Fibroblast of lung (primary cell): ENCODE measurements around the gene NKAIN1. TPM values are rescaled to one million over a fixed set of nuclear protein-coding genes. Genes with fewer than 3 reads are reported as not detected.
"Not testable (repeated sequence)": the region's sequence is repeated elsewhere in the genome, so short reads cannot be mapped to it uniquely, and the experiment has no call there.

Experiments used
- DNase-seq, 2 donors: peaks; one replicate each; pipeline versions ENCODE4 v3.0.0 to v3.0.0-alpha.2; 2010; ENCODE audit warnings: low read depth in 2 of 2
- H2AFZ ChIP-seq: 2 replicates; pipeline ENCODE4 v1.5.1; 2012; ENCODE audit warnings: low read length, control low read depth, inconsistent platforms
- H3K27ac ChIP-seq: 2 replicates; pipeline ENCODE4 v1.5.1; 2011; ENCODE audit warnings: low read length, control low read depth; ENCODE audit not compliant: insufficient read depth
- H3K27me3 ChIP-seq: 2 replicates; pipeline ENCODE4 v1.5.1; 2011; ENCODE audit warnings: mild to moderate bottlenecking, low read length; ENCODE audit not compliant: control insufficient read depth, insufficient read depth
- H3K36me3 ChIP-seq: 2 replicates; pipeline ENCODE4 v1.5.1; 2011; ENCODE audit warnings: low read length; ENCODE audit not compliant: control insufficient read depth, insufficient read depth
- H3K4me1 ChIP-seq: 2 replicates; pipeline ENCODE4 v1.5.1; 2011; ENCODE audit warnings: low read length; ENCODE audit not compliant: control insufficient read depth, insufficient read depth; ENCODE audit errors: extremely low read depth
- H3K4me2 ChIP-seq: 2 replicates; pipeline ENCODE4 v1.5.1; 2011; ENCODE audit warnings: low read length, control low read depth; ENCODE audit not compliant: insufficient read depth; ENCODE audit errors: extremely low read depth
- H3K4me3 ChIP-seq, 4 experiments: fragments of 200-600 bp in 1 of 4; sonication (generic) in 1 of 4; replicated peaks in 1 of 4; 2 replicates each; pipeline ENCODE4 v1.5.1; 2011 to 2016; ENCODE audit warnings: low read length in 4 of 4, low read depth in 3 of 4, mild to moderate bottlenecking in 3 of 4, control low read depth in 2 of 4, inconsistent platforms in 1 of 4, mixed read lengths in 1 of 4; ENCODE audit not compliant: insufficient read depth in 1 of 4; ENCODE audit errors: control extremely low read depth in 1 of 4
- H3K79me2 ChIP-seq: 2 replicates; pipeline ENCODE4 v1.5.1; 2012; ENCODE audit warnings: mild to moderate bottlenecking, low read length, inconsistent platforms; ENCODE audit not compliant: control insufficient read depth, insufficient read depth
- H3K9ac ChIP-seq: 2 replicates; pipeline ENCODE4 v1.5.1; 2011; ENCODE audit warnings: mild to moderate bottlenecking, low read length, control low read depth; ENCODE audit not compliant: insufficient read depth
- H3K9me3 ChIP-seq: 2 replicates; pipeline ENCODE4 v1.5.1; 2012; ENCODE audit warnings: low read depth, low read length; ENCODE audit not compliant: control insufficient read depth, insufficient read depth
- H4K20me1 ChIP-seq: 2 replicates; pipeline ENCODE4 v1.5.1; 2011; ENCODE audit warnings: low read length; ENCODE audit not compliant: control insufficient read depth, insufficient read depth; ENCODE audit errors: extremely low read depth
- CTCF ChIP-seq, 2 donors: IDR thresholded peaks in 1 of 2; conservative IDR thresholded peaks in 1 of 2; 1 replicate in 1 of 2; 2 replicates in 1 of 2; pipeline ENCODE4 v1.5.1; 2011 to 2012; ENCODE audit warnings: low read length in 2 of 2, control low read depth in 1 of 2, inconsistent platforms in 1 of 2, low read depth in 1 of 2, mild to moderate bottlenecking in 1 of 2
- EZH2 ChIP-seq: IDR thresholded peaks from 2 replicates; pipeline ENCODE4 v1.5.1; 2012; ENCODE audit warnings: low read length, control low read depth, mild to moderate bottlenecking; ENCODE audit errors: missing control alignments
- polyA plus RNA-seq, 2 donors: library from polyadenylated mRNA; depleted of rRNA in 1 of 2; stranded (reverse) in 1 of 2; unstranded in 1 of 2; fragments of >200 nt; gene quantifications; 2 replicates each; pipeline ENCODE4 v1.2.1, GENCODE V29; 2011 to 2012; ENCODE audit warnings: missing spikeins in 1 of 2
- total RNA-seq: library from RNA; depleted of rRNA; stranded (reverse); fragments of >200 nt; gene quantifications from 2 replicates; pipeline ENCODE4 v1.2.1, GENCODE V29; 2014

The NKAIN1 gene
- total and polyA plus RNA-seq, 2 donors (not counting 1 experiment from before 2014, with no cell fraction given) = 0.07 to 0.17 TPM

- H3K9me3 ChIP-seq = no peaks in the 10 kb centered on the region
- H4K20me1 ChIP-seq = no peaks in the 10 kb centered on the region
- no peak overlapping the region for H3K4me2 ChIP-seq
- TF ChIP-seq EZH2 (no peak), CTCF (conservative IDR thresholded peaks at IDR 0.05 in 1 of 2, IDR thresholded peaks at IDR 0.05 in 1 of 2; ENCODE audit: low read depth in 1 of 2, low read length in 2 of 2) (no peak)
- no peak overlapping the region for H3K4me3 ChIP-seq
- no peak overlapping the region for H3K27ac ChIP-seq
- no peak overlapping the region for H2AFZ ChIP-seq
- no peak overlapping the region for H3K9ac ChIP-seq
- H3K4me1 ChIP-seq = no peaks in the 10 kb centered on the region
- no peak for DNase-seq
- no peaks in the 10 kb centered on the region for H3K27me3 ChIP-seq
- peaks cover 9% of the 10 kb centered on the region for H3K36me3 ChIP-seq
- H3K79me2 ChIP-seq = no peaks in the 10 kb centered on the region
These were observed 25.2 kb upstream of the NKAIN1 start for GRCh38 chr1:31264790-31265386.

GRCh38 chr1:31263408-31263807 lies 23.7 kb upstream of the NKAIN1 start:
- DNase-seq = no peak
- H4K20me1 ChIP-seq = no peaks in the 10 kb centered on the region
- H3K4me3 ChIP-seq = no peak overlapping the region
- H3K4me2 ChIP-seq = no peak overlapping the region
- no peak overlapping the region for H3K9ac ChIP-seq
- no peak overlapping the region for H3K27ac ChIP-seq
- TF ChIP-seq CTCF (conservative IDR thresholded peaks at IDR 0.05 in 1 of 2, IDR thresholded peaks at IDR 0.05 in 1 of 2; ENCODE audit: low read depth in 1 of 2, low read length in 2 of 2) (no peak), EZH2 (no peak)
- H3K4me1 ChIP-seq = no peaks in the 10 kb centered on the region
- no peak overlapping the region for H2AFZ ChIP-seq
- no peaks in the 10 kb centered on the region for H3K9me3 ChIP-seq
- H3K79me2 ChIP-seq = no peaks in the 10 kb centered on the region
- H3K36me3 ChIP-seq = peaks cover 7% of the 10 kb centered on the region
- H3K27me3 ChIP-seq = no peaks in the 10 kb centered on the region

GRCh38 chr1:31262393-31262792 lies 22.7 kb upstream of the NKAIN1 start:
- H2AFZ ChIP-seq, H4K20me1 ChIP-seq, DNase-seq, H3K9ac ChIP-seq, H3K4me2 ChIP-seq, H3K27ac ChIP-seq, H3K27me3 ChIP-seq, H3K9me3 ChIP-seq, H3K4me1 ChIP-seq, H3K79me2 ChIP-seq, H3K4me3 ChIP-seq, H3K36me3 ChIP-seq: not testable (repeated sequence)
